GM10266 (cell line): Measurements from ENCODE around the gene SPRR2A.
A peak's percentile ranks its signal among the peaks of the same experiment; 100 is the strongest.

ENCODE experiments used
- DNase-seq: peaks from one replicate; pipeline ENCODE4 v3.0.0; 2012; ENCODE audit errors: extremely low spot score
- TF ChIP-seq, protein P1 (sequence below): IDR thresholded peaks from 2 replicates; pipeline ENCODE4 v1.5.1; 2012; ENCODE audit warnings: mild to moderate bottlenecking, low read depth; ENCODE audit not compliant: control insufficient read depth, insufficient read depth; ENCODE audit errors: missing control alignments

SPRR2A gene

GRCh38 chr1:153040950-153041631 is 16.2 kb downstream of the SPRR2A start, which contains the start of gene SPRR2D:
Gene SPRR2D, minus strand, starts transcription at chr1:153041120. Its CDS starts 774 bp downstream, at chr1:153040346.
- TF ChIP-seq, protein P1, sequence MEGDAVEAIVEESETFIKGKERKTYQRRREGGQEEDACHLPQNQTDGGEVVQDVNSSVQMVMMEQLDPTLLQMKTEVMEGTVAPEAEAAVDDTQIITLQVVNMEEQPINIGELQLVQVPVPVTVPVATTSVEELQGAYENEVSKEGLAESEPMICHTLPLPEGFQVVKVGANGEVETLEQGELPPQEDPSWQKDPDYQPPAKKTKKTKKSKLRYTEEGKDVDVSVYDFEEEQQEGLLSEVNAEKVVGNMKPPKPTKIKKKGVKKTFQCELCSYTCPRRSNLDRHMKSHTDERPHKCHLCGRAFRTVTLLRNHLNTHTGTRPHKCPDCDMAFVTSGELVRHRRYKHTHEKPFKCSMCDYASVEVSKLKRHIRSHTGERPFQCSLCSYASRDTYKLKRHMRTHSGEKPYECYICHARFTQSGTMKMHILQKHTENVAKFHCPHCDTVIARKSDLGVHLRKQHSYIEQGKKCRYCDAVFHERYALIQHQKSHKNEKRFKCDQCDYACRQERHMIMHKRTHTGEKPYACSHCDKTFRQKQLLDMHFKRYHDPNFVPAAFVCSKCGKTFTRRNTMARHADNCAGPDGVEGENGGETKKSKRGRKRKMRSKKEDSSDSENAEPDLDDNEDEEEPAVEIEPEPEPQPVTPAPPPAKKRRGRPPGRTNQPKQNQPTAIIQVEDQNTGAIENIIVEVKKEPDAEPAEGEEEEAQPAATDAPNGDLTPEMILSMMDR, result no peak
- DNase-seq, result no peak

GRCh38 chr1:153035211-153035610 is 22.1 kb downstream of the SPRR2A start:
- TF ChIP-seq, protein P1, result no peak
- no peak for DNase-seq

DNA sequence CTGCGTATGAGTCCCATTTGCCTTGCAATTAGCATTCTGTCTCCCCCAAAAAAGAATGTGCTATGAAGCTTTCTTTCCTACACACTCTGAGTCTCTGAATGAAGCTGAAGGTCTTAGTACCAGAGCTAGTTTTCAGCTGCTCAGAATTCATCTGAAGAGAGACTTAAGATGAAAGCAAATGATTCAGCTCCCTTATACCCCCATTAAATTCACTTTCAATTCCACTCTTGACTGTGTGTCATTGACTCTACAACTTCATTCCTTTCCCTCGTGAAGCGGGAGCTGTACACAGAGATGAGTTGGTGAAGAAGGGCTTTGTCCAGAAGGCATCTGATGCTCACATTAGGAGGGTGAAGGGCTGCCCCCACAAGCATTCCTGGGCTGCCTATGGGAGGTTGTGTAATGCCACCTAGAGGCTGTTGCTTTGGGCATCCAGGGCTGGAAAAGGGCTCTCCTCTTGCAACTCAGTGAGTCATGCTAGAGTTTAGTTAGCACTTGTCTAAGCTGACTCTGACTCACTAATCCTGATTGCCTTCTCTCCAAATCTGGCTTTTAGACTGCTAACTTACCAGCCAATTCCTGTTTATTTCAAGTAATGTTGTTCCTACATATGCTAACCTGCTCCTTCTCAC is 24.5 kb downstream of the SPRR2A start:
- TF ChIP-seq, protein P1, result peak; percentile 35
- peak; percentile 6 for DNase-seq

GRCh38 chr1:153032073-153032472 is 25.2 kb downstream of the SPRR2A start:
- TF ChIP-seq, protein P1, result no peak
- no peak for DNase-seq

GRCh38 chr1:153030895-153031294 is 26.4 kb downstream of the SPRR2A start, which contains the start of gene SPRR1B:
Gene SPRR1B, plus strand, starts transcription at chr1:153031203. Its CDS starts 1,143 bp downstream, at chr1:153032346.
- TF ChIP-seq, protein P1, result no peak

GRCh38 chr1:153028766-153029165 is 28.5 kb downstream of the SPRR2A start:
- TF ChIP-seq, protein P1, result no peak
- no peak for DNase-seq

More at GRCh38 chr1:153030895-153031294, 26.4 kb downstream of the SPRR2A start, which contains the start of gene SPRR1B:
- DNase-seq, result no peak

DNA sequence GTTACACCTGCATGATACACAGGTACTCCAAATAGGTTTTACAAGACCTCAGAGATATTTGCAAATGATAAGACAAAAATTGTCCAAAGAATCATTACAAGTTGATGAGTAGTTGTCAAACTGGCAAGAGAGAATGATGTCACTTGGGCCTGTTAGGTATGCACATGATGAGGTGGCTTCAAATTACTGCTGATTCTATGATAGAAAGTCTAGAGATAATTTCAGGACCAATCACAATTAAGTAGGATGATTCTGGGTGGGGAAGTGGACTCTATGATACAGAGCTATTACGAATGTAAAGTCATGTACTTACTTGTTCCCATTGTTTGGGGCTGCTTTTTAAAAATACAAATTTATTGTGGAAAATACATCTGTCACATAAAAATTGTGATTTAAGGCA is 31.5 kb downstream of the SPRR2A start:
- no peak for DNase-seq
- TF ChIP-seq, protein P1, result no peak
